Endometrium (tissue), 2 donors: ENCODE data around the gene MEIOSIN.
A peak's percentile ranks its signal among the peaks of the same experiment; 100 is the strongest.
"Not testable (repeated sequence)": the region's sequence is repeated elsewhere in the genome, so short reads cannot be mapped to it uniquely, and the experiment has no call there.

Experiments
- FAIRE-seq: peaks from 2 replicates; lab custom pipeline; 2012; peaks lifted over from hg19 to GRCh38; lab: Jason Lieb, UNC
- donor health status: control.
- donor health status: control.

The MEIOSIN gene

GRCh38 chr19:45733160-45733810 lies at the start of gene MEIOSIN:
MEIOSIN (plus strand) TSS chr19:45733439; CDS start chr19:45735377, 1,938 bp downstream.
- FAIRE-seq, result no peak

GRCh38 chr19:45685045-45685444 lies 48.2 kb upstream of the MEIOSIN start:
- not testable (repeated sequence) for FAIRE-seq

- FAIRE-seq, result no peak
Measured at GRCh38 chr19:45687599-45687998, 45.6 kb upstream of the MEIOSIN start.

- FAIRE-seq, result no peak
Measured at GRCh38 chr19:45691516-45692186, 41.6 kb upstream of the MEIOSIN start, which contains the start of gene SNRPD2. SNRPD2 (minus strand) TSS chr19:45691953; CDS start chr19:45691888, 65 bp downstream.

GRCh38 chr19:45692187-45693105 lies 40.8 kb upstream of the MEIOSIN start, which contains the start of gene QPCTL:
QPCTL (plus strand) TSS chr19:45692666; CDS start chr19:45692704, 38 bp downstream.
- peak; percentile 94 for FAIRE-seq

GRCh38 chr19:45693106-45693788 lies 40.0 kb upstream of the MEIOSIN start:
- no peak for FAIRE-seq

GRCh38 chr19:45701676-45702075 lies 31.6 kb upstream of the MEIOSIN start:
- FAIRE-seq, result no peak

GRCh38 chr19:45705115-45705514 lies 28.1 kb upstream of the MEIOSIN start:
- FAIRE-seq, result no peak

GRCh38 chr19:45705710-45706415 lies 27.4 kb upstream of the MEIOSIN start:
- no peak for FAIRE-seq

- no peak for FAIRE-seq
Measured at GRCh38 chr19:45710356-45711130, 22.7 kb upstream of the MEIOSIN start.

- no peak for FAIRE-seq
Measured at GRCh38 chr19:45711851-45712698, 21.2 kb upstream of the MEIOSIN start.

GRCh38 chr19:45712699-45713067 lies 20.6 kb upstream of the MEIOSIN start:
- no peak for FAIRE-seq

- FAIRE-seq, result no peak
Measured at GRCh38 chr19:45713141-45713540, 20.1 kb upstream of the MEIOSIN start.

- FAIRE-seq, result no peak
Measured at GRCh38 chr19:45715139-45715538, 18.1 kb upstream of the MEIOSIN start.

- FAIRE-seq, result no peak
Measured at GRCh38 chr19:45716359-45717130, 16.7 kb upstream of the MEIOSIN start.

- FAIRE-seq, result peak; percentile 99
Measured at GRCh38 chr19:45717131-45717982, 15.9 kb upstream of the MEIOSIN start.

GRCh38 chr19:45717983-45718650 lies 15.1 kb upstream of the MEIOSIN start:
- FAIRE-seq, result no peak
